ENCODE results near the gene GMDS.

The GMDS gene

GRCh38 chr6:1957746-1958145 lies 287.7 kb downstream of the GMDS start:
- TF ChIP-seq, protein P1, sequence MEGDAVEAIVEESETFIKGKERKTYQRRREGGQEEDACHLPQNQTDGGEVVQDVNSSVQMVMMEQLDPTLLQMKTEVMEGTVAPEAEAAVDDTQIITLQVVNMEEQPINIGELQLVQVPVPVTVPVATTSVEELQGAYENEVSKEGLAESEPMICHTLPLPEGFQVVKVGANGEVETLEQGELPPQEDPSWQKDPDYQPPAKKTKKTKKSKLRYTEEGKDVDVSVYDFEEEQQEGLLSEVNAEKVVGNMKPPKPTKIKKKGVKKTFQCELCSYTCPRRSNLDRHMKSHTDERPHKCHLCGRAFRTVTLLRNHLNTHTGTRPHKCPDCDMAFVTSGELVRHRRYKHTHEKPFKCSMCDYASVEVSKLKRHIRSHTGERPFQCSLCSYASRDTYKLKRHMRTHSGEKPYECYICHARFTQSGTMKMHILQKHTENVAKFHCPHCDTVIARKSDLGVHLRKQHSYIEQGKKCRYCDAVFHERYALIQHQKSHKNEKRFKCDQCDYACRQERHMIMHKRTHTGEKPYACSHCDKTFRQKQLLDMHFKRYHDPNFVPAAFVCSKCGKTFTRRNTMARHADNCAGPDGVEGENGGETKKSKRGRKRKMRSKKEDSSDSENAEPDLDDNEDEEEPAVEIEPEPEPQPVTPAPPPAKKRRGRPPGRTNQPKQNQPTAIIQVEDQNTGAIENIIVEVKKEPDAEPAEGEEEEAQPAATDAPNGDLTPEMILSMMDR (IDR thresholded peaks at IDR 0.05; ENCODE audit: insufficient read depth, low read length, poor library complexity, severe bottlenecking) = no peak
- Histone ChIP-seq H3K36me3 (ENCODE audit: control insufficient read depth, insufficient read depth, low read length) (no peaks in the 10 kb centered on the region), H3K4me3 (replicated peaks; ENCODE audit: low read depth, low read length) (no peak overlapping the region), H3K27me3 (replicated peaks; ENCODE audit: control insufficient read depth, insufficient read depth, low read length) (no peaks in the 10 kb centered on the region)
- DNase-seq (ENCODE audit: extremely low read depth, insufficient read length) = no peak

- no peak for DNase-seq (ENCODE audit: extremely low read depth, insufficient read length)
- H3K27me3 ChIP-seq (replicated peaks; ENCODE audit: control insufficient read depth, insufficient read depth, low read length) = no peaks in the 10 kb centered on the region
- no peak overlapping the region for H3K4me3 ChIP-seq (replicated peaks; ENCODE audit: low read depth, low read length)
- H3K36me3 ChIP-seq (ENCODE audit: control insufficient read depth, insufficient read depth, low read length) = no peaks in the 10 kb centered on the region
- TF ChIP-seq, protein P1 (IDR thresholded peaks at IDR 0.05; ENCODE audit: insufficient read depth, low read length, poor library complexity, severe bottlenecking) = no peak
These were observed 292.6 kb downstream of the GMDS start for GRCh38 chr6:1952740-1953360.

- H3K36me3 ChIP-seq (ENCODE audit: control insufficient read depth, insufficient read depth, low read length) = no peaks in the 10 kb centered on the region
- no peak for DNase-seq (ENCODE audit: extremely low read depth, insufficient read length)
- H3K27me3 ChIP-seq (replicated peaks; ENCODE audit: control insufficient read depth, insufficient read depth, low read length) = no peaks in the 10 kb centered on the region
- no peak overlapping the region for H3K4me3 ChIP-seq (replicated peaks; ENCODE audit: low read depth, low read length)
- TF ChIP-seq, protein P1 (IDR thresholded peaks at IDR 0.05; ENCODE audit: insufficient read depth, low read length, poor library complexity, severe bottlenecking) = no peak
These were observed 294.8 kb downstream of the GMDS start for GRCh38 chr6:1950631-1951030.

DNA sequence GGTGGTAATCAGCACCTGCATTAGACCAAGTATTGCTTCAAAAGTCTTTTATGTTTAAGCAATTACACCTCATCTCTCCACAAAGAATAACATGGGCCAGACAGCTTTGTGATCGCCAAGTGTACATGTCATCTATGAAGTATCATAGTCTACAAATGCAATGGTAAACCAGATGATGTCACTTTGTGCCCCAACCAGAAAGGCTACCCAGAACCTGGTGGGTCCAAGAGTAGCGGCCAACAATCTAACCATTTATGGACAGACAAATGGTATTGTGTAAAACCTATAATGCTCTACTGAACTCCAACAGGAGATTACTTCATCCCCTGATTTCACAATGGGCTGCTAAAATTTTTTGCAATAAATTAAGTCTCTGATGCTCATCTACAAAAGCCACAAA lies 295.9 kb downstream of the GMDS start:
- no peak for DNase-seq (ENCODE audit: extremely low read depth, insufficient read length)
- no peaks in the 10 kb centered on the region for H3K36me3 ChIP-seq (ENCODE audit: control insufficient read depth, insufficient read depth, low read length)
- no peaks in the 10 kb centered on the region for H3K27me3 ChIP-seq (replicated peaks; ENCODE audit: control insufficient read depth, insufficient read depth, low read length)
- TF ChIP-seq, protein P1 (IDR thresholded peaks at IDR 0.05; ENCODE audit: insufficient read depth, low read length, poor library complexity, severe bottlenecking) = no peak
- H3K4me3 ChIP-seq (replicated peaks; ENCODE audit: low read depth, low read length) = no peak overlapping the region

GRCh38 chr6:1947922-1948321 lies 297.5 kb downstream of the GMDS start:
- Histone ChIP-seq H3K36me3 (ENCODE audit: control insufficient read depth, insufficient read depth, low read length) (no peaks in the 10 kb centered on the region), H3K4me3 (replicated peaks; ENCODE audit: low read depth, low read length) (no peak overlapping the region), H3K27me3 (replicated peaks; ENCODE audit: control insufficient read depth, insufficient read depth, low read length) (no peaks in the 10 kb centered on the region)
- DNase-seq (ENCODE audit: extremely low read depth, insufficient read length) = no peak
- TF ChIP-seq, protein P1 (IDR thresholded peaks at IDR 0.05; ENCODE audit: insufficient read depth, low read length, poor library complexity, severe bottlenecking) = no peak

- Histone ChIP-seq H3K27me3 (replicated peaks; ENCODE audit: control insufficient read depth, insufficient read depth, low read length) (no peaks in the 10 kb centered on the region), H3K4me3 (replicated peaks; ENCODE audit: low read depth, low read length) (no peak overlapping the region), H3K36me3 (ENCODE audit: control insufficient read depth, insufficient read depth, low read length) (no peaks in the 10 kb centered on the region)
- TF ChIP-seq, protein P1 (IDR thresholded peaks at IDR 0.05; ENCODE audit: insufficient read depth, low read length, poor library complexity, severe bottlenecking) = no peak
- no peak for DNase-seq (ENCODE audit: extremely low read depth, insufficient read length)
These were observed 298.8 kb downstream of the GMDS start for GRCh38 chr6:1946583-1946982.
